Osteocyte (in vitro differentiated cells): ENCODE results near the gene CEP70. TPM values are rescaled to one million over a fixed set of nuclear protein-coding genes. Genes with fewer than 3 reads are reported as not detected.

Source experiments
- DNase-seq: peaks from one replicate; pipeline ENCODE4 v3.0.0; 2021; ENCODE audit warnings: mixed read lengths; ENCODE audit not compliant: unreplicated experiment; ENCODE audit errors: extremely low spot score
- H3K27ac Mint-ChIP-seq: one replicate; pipeline ENCODE4 v1.8.0; 2021; ENCODE audit warnings: mild to moderate bottlenecking, mixed read lengths; ENCODE audit not compliant: unreplicated experiment
- H3K27me3 Mint-ChIP-seq: one replicate; pipeline ENCODE4 v1.8.0; 2021; ENCODE audit warnings: mixed read lengths; ENCODE audit not compliant: unreplicated experiment
- H3K36me3 Mint-ChIP-seq: one replicate; pipeline ENCODE4 v1.8.0; 2021; ENCODE audit warnings: mixed read lengths; ENCODE audit not compliant: unreplicated experiment
- H3K4me1 Mint-ChIP-seq: one replicate; pipeline ENCODE4 v1.8.0; 2021; ENCODE audit warnings: mixed read lengths; ENCODE audit not compliant: unreplicated experiment
- H3K4me3 Mint-ChIP-seq: one replicate; pipeline ENCODE4 v1.8.0; 2021; ENCODE audit warnings: mild to moderate bottlenecking, moderate library complexity, mixed read lengths; ENCODE audit not compliant: unreplicated experiment
- H3K9me3 Mint-ChIP-seq: one replicate; pipeline ENCODE4 v1.8.0; 2021; ENCODE audit warnings: mixed read lengths; ENCODE audit not compliant: unreplicated experiment
- CTCF ChIP-seq: fragments of 200-600 bp; sonication (generic); IDR thresholded peaks from 2 replicates; pipeline ENCODE4 v1.5.0; 2021; ENCODE audit warnings: antibody characterized with exemption, mild to moderate bottlenecking, moderate library complexity
- total RNA-seq: library from RNA; stranded (reverse); gene quantifications from 2 replicates; pipeline ENCODE4 v1.2.1, GENCODE V29; 2021

The CEP70 gene
- total RNA-seq, 1 donor from 2014 or later, result 16.0 TPM

DNA sequence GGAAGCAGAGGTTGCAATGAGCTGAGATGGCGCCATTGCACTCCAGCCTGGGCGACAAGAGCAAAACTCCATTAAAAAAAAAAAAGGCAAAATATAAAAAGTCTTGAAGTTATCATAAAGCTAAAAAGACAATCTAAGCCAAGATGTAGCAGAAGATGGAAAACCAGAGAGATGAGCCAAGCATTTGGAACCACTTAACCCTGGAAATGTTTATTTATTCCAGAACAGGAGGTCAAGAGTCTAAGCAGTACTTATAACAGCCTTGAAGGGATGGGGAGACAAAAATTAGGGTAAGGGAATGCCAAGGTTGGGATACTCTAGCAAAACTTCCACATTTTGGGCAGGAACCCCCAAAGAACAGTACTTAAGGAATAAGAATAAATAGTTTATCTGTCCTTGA is 44.6 kb upstream of the CEP70 start:
- peaks cover 7% of the 10 kb centered on the region for H3K36me3 Mint-ChIP-seq
- no peak for TF ChIP-seq CTCF
- peaks cover 29% of the 10 kb centered on the region for H3K9me3 Mint-ChIP-seq
- no peaks in the 10 kb centered on the region for H3K27me3 Mint-ChIP-seq
- no peak overlapping the region for H3K4me3 Mint-ChIP-seq
- no peak overlapping the region for H3K27ac Mint-ChIP-seq
- DNase-seq, result no peak
- H3K4me1 Mint-ChIP-seq, result peaks cover 6% of the 10 kb centered on the region

DNA sequence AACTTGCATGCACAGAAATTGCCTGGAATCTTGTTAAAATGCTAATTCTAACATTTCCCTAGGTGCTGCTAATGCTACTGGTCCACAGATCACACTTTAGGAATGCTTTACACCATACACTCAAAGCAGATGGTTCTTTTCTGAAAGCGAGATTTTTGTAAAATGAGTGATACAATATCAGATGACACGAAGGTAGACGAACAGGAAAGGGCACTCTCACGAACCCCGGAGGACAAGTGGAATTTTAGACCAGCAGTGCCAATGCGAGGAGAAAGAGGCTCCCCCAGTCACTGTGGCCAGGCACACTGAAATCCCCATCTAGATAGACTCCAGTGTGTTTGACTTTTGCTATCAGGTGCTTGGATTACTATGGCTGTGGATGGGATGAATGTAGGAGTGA is 35.5 kb upstream of the CEP70 start:
- Mint-ChIP-seq H3K9me3 (no peaks in the 10 kb centered on the region), H3K27ac (no peak overlapping the region), H3K4me1 (no peaks in the 10 kb centered on the region), H3K36me3 (peaks cover 17% of the 10 kb centered on the region), H3K27me3 (no peaks in the 10 kb centered on the region), H3K4me3 (no peak overlapping the region)
- DNase-seq, result no peak
- no peak for TF ChIP-seq CTCF

- Mint-ChIP-seq H3K9me3 (no peaks in the 10 kb centered on the region), H3K27me3 (no peaks in the 10 kb centered on the region), H3K36me3 (peaks cover 14% of the 10 kb centered on the region), H3K27ac (no peak overlapping the region), H3K4me3 (no peak overlapping the region), H3K4me1 (no peaks in the 10 kb centered on the region)
- DNase-seq, result no peak
- TF ChIP-seq CTCF, result no peak
Measured at GRCh38 chr3:138625707-138626365, 31.8 kb upstream of the CEP70 start.

DNA sequence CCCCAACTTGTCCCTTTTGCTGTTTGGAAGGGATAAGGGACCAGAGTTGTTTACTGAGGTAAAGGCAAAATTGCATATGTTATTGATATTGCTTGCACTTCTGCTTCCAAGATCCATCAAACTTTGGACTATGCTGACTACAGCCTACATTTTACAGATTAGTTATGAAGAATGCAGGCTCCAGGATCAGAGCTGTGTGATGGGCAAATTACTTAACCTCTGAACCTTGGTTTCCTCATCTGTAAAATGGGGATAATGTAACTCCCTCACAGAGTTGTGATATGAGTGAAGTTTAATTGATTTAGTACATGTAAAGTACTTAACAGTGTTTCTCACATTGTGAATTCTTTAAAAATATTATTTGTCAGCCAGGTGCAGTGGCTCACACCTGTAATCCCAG is 30.5 kb upstream of the CEP70 start:
- H3K9me3 Mint-ChIP-seq, result no peaks in the 10 kb centered on the region
- no peaks in the 10 kb centered on the region for H3K4me1 Mint-ChIP-seq
- no peak overlapping the region for H3K27ac Mint-ChIP-seq
- no peak for DNase-seq
- H3K27me3 Mint-ChIP-seq, result no peaks in the 10 kb centered on the region
- no peak for TF ChIP-seq CTCF
- no peak overlapping the region for H3K4me3 Mint-ChIP-seq
- peaks cover 8% of the 10 kb centered on the region for H3K36me3 Mint-ChIP-seq

DNA sequence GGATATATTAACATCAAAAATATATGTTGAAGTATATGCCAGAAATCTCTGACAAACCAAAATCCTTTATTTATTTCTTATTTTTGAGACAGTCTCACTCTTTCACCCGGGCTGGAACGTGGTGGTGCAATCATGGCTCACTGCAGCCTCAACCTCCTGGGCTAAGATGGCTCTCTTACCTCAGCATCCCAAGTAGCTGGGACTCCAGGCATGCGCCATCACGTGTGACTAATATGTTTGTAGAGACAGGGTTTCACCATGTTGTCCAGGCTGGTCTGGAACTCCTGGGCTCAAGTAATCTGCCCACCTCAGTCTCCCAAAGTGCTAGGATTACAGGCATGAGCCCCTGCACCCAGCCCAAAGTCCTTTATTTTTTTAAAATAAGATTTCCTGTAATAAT is 26.4 kb upstream of the CEP70 start:
- Mint-ChIP-seq H3K4me3 (no peak overlapping the region), H3K4me1 (peaks cover 2% of the 10 kb centered on the region), H3K36me3 (peaks cover 4% of the 10 kb centered on the region), H3K27me3 (peaks cover 2% of the 10 kb centered on the region), H3K27ac (no peak overlapping the region), H3K9me3 (no peaks in the 10 kb centered on the region)
- no peak for DNase-seq
- no peak for TF ChIP-seq CTCF
